CD4-positive, alpha-beta T cell treated with Interleukin-4 for 4 hours (primary cell): ENCODE data around the gene PGC.

Experiments used
- DNase-seq: peaks from one replicate; pipeline ENCODE4 v3.0.0-alpha.2; 2020

Gene PGC

DNA sequence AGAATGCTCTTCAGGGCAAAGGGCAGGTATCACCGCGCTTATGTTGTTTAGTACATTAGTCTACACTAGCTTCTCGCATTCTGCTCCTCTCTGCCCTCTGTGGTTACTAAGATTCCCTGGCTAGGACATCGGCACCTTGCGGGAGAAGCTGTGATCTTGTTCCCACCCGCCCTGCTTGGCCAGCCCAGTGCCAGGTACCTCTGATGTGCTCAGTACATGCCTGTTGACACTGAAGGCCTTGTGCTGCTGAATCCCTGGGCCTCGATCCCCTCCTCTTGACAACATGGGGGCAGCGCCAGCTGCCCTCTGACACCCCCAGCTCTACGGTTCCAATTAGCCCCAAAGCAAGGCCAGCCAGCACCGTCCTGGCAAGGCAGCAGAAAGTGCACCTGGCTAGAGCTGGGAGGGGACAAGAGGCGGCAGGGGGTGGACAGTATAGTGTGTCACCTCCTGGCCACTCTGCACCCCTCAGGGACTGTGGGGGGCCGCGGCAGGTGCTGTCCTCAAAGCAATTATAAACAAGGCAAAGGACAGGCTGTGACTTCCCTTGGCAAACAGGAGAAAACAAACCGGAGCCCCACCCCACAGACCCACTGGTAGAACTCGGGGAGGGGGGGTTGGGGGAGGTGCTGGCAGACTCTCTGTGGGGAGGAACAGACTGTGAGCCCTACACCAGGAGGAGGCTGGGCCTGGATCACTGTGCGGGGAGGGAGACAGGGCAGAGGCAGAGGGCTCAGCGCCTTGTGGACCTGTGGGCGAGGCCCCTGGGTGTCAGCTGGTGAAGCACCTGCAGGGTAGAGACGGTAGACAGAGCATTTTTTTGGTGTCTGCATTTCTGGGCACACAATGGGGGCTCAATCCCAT, 18.9 kb downstream of the PGC start:
- peak; percentile 5 for DNase-seq

- no peak for DNase-seq
Measured at GRCh38 chr6:41727705-41728072, 19.5 kb downstream of the PGC start.

DNA sequence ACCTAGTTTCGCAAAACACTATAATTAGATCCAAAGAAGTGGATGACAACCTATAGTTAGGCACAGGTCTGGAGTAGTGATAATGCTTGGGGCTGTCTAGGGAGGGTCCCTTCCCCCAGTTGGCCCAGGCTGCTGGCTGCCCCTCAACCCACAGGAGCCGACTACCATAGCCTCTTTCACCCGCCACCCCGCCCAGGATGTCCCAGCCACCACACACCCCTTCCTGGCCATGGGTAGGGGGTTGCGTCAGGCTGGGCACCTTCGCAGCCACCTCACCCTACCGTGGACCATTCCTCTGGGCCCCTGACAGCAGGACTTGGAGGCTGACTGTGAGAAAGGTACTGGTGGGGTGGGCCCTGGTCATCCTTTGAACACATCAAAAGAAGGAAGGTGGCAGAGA, 20.3 kb downstream of the PGC start:
- DNase-seq = peak; percentile 3

DNA sequence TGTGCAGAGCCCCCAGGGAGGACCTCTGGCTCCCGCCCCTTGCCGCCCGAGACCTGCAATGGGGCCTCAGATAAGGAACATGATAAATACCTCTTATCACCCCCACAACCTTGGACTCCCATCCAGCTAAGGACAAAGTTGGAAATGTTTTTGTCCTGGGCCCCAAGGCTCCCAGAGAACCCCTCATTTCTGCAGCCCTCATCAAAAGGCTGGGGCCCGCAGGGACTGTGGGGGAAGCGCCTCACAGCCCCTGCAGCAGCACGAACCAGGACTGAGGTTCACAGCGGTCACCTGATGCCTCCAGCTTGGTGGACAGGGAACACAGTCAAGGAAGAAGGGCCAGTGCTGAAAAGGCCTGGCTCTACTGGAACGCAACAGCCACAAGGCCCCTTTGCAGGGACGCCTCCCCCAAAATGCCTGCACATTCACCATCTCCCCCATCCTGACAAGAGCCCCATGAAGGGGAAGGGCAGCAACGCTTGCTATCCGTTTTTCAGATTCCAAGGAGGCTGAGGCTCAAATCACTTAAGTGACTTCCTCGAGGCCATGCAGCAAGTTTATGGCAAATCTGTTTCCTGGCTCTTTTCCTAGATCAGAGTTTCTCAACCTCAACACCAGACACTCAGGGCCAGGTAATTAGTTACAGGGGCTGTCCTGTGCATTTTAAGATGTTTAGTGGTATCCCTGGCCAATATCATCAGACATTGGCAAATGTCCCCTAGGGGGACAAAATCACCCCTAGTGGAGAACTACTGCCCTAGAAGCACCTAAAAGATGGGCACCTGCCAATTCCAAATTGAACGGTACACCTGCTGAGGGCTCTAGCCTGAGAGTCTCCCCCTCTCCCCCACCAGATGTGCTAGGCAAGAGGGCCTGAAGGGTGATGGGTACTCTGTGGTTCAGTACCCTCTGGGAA, 22.4 kb downstream of the PGC start:
- no peak for DNase-seq

DNA sequence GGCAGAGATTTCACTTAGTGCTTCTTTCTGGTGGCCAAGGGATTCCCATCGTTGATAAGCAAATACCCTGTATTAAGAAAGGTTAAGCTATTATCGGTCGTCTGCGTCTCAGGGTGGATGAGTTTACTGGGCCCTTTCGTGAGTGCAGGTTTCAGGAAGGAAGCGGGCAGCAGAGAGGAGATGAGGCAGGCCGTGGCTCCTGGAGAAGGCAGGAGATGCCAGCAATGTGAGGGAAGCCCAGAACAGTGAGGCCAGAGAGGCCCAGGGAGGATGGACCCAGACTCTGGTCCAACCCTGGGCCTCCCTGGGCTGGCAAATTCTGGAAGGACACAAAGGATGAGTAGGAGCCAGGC, 23.0 kb downstream of the PGC start:
- DNase-seq = no peak

DNA sequence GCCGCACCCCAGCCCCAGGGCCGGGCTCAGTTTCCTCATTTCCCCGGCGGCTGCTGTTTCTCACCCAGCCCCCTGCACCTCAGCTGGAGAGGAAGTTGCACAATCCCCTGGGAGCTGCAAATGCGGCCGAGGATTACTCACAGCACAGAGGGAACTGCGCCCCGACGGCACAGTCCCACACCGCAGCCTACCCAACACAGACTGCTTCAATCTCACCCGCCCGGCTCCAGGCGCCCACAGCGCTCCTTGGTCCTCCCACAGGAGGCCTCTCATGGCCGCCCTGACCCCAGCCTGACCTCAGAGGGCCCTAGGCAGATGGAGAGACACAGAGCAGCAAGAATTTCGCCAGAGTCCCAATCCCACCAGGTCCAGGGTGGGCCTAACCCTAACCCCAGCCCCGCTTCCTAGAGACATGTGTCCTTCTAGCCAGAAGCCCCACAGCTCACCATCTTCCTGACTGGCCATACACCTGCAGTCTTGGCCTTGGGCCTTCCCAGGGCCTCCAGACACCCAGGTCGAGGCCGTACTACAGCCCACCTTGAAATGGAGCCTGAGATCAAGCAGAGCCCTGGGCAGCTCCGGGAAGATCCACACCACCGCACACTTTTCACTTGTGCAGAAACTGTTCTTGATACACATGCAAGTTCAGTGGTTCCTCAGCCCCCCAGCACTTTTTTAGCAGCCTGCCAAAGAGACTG, 23.5 kb downstream of the PGC start:
- DNase-seq = peak; percentile 11

DNA sequence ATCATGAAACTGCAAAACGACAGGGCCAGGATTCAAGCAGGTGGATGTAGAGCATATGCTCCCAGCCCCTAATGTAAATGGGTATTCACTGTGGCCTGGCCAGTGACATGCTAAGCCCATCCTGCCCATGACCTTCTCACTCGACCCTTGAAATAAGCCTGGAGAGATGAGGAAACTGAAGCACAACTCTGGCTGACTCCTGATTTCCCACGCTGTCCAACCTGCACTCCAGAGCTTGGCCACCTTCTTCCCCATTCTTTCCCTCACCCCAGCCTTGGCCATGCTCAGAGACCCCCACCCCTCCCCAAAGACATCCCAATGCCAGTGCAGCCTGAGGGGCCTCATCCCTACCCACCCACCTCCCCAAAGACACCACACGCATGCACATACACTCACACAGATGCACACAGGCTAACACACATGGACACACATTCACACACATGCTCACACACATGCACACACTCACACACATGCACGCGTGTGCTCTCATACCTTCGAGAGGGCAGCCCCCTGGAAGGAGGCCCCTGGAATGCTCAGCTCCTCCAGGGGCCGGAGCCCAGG, 24.1 kb downstream of the PGC start:
- no peak for DNase-seq

DNA sequence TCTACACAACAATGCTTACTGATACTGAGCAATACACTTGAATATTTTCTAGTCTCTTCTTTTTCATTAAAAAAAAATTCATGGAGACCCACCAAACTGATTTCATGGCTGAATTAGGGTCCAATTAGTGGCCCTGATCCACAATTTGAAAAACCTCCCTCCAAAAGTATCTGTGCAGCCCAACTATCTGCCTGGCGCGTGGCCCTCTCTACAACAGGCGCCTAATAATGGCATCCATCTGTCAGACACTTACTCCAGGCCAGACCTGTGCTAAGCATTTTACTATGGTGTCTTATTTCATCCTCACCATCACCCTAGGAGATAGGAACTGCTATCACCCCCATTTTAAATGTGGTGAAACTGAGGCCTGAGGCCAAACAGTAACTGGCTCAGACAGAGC, 25.8 kb downstream of the PGC start:
- no peak for DNase-seq

DNA sequence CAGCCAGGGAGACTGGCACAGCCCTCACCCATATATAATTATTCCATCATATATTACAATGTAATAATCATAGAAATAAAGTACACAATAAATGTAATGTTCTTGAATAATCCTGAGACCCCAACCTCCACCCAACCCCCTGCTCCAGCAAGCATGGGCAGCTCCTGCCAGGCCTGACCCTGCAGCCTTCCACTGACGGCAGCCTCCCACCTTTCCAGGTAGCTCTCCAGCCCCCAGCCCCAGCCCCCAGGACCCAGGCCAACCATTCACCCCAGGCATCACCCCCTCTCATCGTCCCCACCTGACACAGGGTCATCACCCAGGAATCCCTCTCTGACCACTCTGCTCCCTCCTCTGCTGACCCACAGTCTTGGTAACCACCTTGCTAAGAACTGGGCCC, 26.4 kb downstream of the PGC start:
- DNase-seq = no peak

DNA sequence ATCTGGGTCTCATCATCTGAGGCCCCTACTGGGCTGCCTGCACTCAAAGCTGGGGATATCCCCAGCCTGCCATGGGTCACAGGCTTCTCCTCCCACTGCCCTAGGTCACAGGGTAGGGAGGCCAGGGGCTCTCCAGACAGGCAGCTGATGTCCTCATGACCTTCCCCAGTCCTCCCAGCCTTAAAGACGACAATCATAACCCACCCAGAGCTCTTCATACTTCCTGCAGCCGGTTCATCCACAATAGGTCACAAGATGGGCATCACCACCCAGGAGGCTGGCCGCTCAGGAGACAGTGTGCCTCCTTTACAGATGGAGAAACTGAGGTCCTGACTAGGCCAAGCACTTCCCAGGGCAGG, 27.0 kb downstream of the PGC start:
- no peak for DNase-seq

- no peak for DNase-seq
Measured at GRCh38 chr6:41719436-41720261, 27.5 kb downstream of the PGC start.

DNA sequence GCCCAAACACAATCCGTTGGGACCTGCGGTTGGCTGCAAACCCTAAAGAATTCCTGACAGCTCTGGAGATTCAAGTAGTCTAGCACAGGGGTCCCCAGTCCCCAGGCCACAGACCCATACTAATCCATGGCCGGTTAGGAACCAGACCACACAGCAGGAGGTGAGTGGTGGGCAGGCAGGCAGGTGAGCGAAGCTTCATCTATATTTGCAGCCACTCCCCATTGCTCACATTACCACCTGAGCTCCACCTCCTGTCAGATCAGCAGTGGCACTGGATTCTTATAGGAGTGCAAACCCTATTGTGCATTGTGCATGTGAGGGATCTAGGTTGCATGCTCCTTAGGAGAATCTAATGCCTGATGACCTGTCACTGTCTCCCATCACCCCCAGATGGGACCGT, 28.4 kb downstream of the PGC start:
- DNase-seq = no peak

DNA sequence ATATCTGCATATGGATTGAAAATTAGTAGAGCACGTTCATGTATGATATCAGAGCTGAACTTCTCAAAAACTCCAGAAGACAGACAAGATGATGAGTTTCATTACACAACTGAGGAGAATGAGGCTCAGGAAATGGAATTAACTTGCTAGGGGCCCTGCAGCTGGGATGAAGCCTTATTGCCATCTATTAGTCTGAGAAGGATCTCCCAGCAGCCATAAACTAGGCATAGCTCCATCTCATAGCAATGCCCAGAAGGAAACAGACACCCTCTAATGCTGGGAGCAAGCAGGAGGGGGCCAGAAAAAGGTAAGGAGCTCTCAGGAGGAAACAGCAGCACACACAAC, 29.8 kb downstream of the PGC start:
- no peak for DNase-seq

GRCh38 chr6:41716516-41717391, 30.4 kb downstream of the PGC start:
- DNase-seq = no peak

GRCh38 chr6:41715795-41716515, 31.2 kb downstream of the PGC start:
- DNase-seq = no peak

DNA sequence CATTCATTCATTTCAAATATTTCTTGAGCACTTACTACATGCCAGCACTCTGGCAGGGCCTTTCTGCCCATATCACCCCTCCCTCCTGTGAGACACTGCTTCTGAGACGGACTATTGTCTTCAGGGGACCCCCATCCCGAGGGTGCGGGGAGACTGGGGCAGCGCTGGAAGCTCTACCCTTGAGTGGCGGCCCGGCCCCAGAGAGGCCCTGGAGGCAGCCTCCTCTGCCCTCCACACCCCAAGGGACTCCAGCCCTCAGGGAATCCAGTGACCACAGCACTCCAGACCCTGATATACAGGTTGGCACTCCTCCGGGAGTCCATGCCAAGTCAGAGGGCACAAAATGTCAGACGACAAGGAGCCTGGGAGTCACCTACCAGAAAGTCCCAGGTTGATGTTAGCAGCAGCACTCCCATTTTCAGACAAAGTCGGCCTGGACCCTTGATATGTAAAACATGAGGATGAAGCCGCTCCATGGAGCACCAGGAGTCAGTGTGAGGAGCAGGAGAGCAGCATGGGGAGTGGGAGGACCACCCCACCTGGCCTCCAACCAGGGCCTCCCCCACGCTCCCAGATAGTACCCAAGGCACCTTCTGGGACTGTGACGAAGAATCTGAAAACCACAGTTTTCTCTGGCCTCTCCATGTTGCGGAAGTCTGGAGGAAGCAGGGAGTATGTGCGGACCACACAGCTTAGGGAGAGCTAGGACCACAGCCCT, 32.5 kb downstream of the PGC start:
- DNase-seq = no peak

- no peak for DNase-seq
Measured at GRCh38 chr6:41713650-41714291, 33.4 kb downstream of the PGC start.

GRCh38 chr6:41713159-41713649, 34.0 kb downstream of the PGC start:
- no peak for DNase-seq

DNA sequence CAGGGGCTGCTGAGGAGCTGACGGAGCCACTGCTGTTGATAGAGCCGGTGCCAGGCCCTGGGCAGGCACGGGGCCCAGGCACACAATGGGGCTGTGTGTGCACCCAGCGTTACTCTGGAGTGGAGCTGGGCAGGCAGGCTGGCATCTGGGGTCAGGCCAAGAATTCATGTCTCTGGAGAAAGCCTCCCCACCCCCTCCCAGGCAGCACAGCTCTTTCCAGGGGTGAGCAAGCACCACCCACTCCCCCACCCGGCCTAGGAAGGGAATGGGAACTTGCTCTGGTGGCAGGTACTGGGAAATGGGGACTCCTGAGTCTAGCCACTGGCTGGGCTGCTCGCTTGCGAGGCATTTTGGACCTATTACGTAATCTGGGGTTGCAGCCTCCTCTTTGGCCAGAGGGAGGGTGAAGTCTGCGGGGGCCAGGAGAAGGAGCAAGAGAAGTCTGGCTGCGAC, 34.5 kb downstream of the PGC start:
- no peak for DNase-seq
